ENCODE data around the gene KSR1. TPM values are rescaled to one million over a fixed set of nuclear protein-coding genes. Genes with fewer than 3 reads are reported as not detected.
"Not testable (repeated sequence)": the region's sequence is repeated elsewhere in the genome, so short reads cannot be mapped to it uniquely, and the experiment has no call there.

The KSR1 gene
- total RNA-seq, 4 donors from 2014 or later, result 17.7 to 77.0 (median 34.6) TPM

DNA sequence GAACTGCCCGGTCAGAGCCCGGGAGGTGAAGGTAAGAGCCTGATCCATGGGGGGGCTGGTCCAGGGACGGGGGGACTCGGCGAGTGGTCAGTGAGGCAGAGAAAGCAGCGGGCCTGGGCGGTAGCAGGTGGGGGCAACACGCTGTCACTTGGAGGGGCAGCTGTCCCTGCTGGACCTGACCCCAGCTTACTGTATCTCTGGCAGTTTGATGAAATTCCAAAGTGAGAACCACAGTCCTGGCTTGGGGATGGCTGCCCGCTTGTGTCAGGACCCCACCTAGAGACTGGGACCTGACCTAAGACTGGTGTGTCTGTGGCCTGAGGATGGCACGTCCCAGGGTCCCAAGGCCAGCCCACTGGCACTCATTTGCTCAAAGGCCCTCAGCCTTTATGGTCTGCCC, 35.1 kb upstream of the KSR1 start:
- DNase-seq, result no peak
- Histone ChIP-seq H3K4me3 (no peak overlapping the region), H3K9me3 (no peaks in the 10 kb centered on the region), H3K36me3 (no peaks in the 10 kb centered on the region), H3K27me3 (no peaks in the 10 kb centered on the region), H3K27ac (no peak overlapping the region), H3K4me1 (no peaks in the 10 kb centered on the region)
- TF ChIP-seq CTCF (IDR thresholded peaks at IDR 0.05), result no peak
- no peak for TF ChIP-seq POLR2A (IDR thresholded peaks at IDR 0.05)
- intact Hi-C loops (cut with DNase I; ENCODE audit: low total_unique reads), result no loop called here

GRCh38 chr17:27421626-27422025, 34.6 kb upstream of the KSR1 start:
- H3K9me3 ChIP-seq; H3K27ac ChIP-seq; DNase-seq; H3K27me3 ChIP-seq; H3K4me3 ChIP-seq; intact Hi-C loops (cut with DNase I; ENCODE audit: low total_unique reads); H3K4me1 ChIP-seq; H3K36me3 ChIP-seq: not testable (repeated sequence)

DNA sequence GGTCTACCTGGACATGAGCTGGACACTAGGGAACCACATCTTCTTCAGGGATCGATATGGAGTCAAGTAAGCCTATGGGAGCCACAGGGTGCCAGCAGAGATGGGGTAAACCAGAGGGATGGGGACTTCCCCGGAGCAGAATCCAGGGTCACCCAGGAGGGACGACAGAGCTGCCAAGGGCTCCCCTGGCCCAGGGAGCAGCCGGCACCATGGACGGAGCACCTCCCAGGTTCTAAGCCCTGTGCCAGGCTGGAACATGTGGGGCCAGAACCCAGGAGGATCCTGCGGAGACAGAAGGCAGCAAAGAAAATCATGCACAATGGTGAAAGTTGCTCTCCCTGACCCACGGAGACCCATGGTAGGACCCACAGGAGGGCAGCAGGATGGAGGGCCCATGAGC, 33.6 kb upstream of the KSR1 start:
- no peak overlapping the region for H3K4me3 ChIP-seq
- no peak overlapping the region for H3K27ac ChIP-seq
- TF ChIP-seq POLR2A (IDR thresholded peaks at IDR 0.05), result no peak
- TF ChIP-seq CTCF (IDR thresholded peaks at IDR 0.05), result no peak
- no peaks in the 10 kb centered on the region for H3K4me1 ChIP-seq
- intact Hi-C loops (cut with DNase I; ENCODE audit: low total_unique reads), result no loop called here
- no peak for DNase-seq
- H3K36me3 ChIP-seq, result no peaks in the 10 kb centered on the region
- no peaks in the 10 kb centered on the region for H3K27me3 ChIP-seq
- H3K9me3 ChIP-seq, result no peaks in the 10 kb centered on the region

DNA sequence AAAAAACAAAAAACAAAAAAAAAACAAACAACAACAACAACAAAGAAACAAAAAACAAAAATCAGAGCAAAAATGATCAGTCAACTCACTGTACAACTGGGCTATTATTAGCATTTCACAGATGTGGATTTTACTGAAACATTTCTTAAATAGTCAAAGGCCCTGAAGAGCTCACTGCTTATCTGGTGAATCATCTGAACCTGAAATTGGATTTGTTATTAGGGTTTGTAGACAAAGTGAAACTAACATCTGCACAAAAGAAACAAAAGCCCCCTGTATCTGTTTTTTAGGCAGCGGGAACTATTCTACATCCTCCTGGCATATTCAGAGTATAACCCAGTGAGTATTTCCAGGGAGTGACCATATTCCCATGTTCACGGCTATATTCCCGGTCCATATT, 32.6 kb upstream of the KSR1 start:
- H3K27me3 ChIP-seq, result no peaks in the 10 kb centered on the region
- intact Hi-C loops (cut with DNase I; ENCODE audit: low total_unique reads), result no loop called here
- no peaks in the 10 kb centered on the region for H3K9me3 ChIP-seq
- no peak for DNase-seq
- no peak overlapping the region for H3K27ac ChIP-seq
- no peaks in the 10 kb centered on the region for H3K36me3 ChIP-seq
- no peaks in the 10 kb centered on the region for H3K4me1 ChIP-seq
- no peak overlapping the region for H3K4me3 ChIP-seq
- TF ChIP-seq CTCF (IDR thresholded peaks at IDR 0.05) (no peak), POLR2A (IDR thresholded peaks at IDR 0.05) (no peak)

GRCh38 chr17:27424516-27424915, 31.7 kb upstream of the KSR1 start:
- DNase-seq, result no peak

More at GRCh38 chr17:27424516-27424915, 31.7 kb upstream of the KSR1 start:
- Histone ChIP-seq H3K27ac (no peak overlapping the region), H3K4me1 (no peaks in the 10 kb centered on the region), H3K27me3 (no peaks in the 10 kb centered on the region), H3K36me3 (no peaks in the 10 kb centered on the region), H3K4me3 (no peak overlapping the region), H3K9me3 (no peaks in the 10 kb centered on the region)
- no peak for TF ChIP-seq POLR2A (IDR thresholded peaks at IDR 0.05)
- TF ChIP-seq CTCF (IDR thresholded peaks at IDR 0.05), result no peak
- intact Hi-C loops (cut with DNase I; ENCODE audit: low total_unique reads), result no loop called here

Measured in uterus (tissue), 4 donors.